Fibroblast of gingiva (primary cell): Measurements from ENCODE around the gene PGAM5.
A peak's percentile ranks its signal among the peaks of the same experiment; 100 is the strongest.
"Not testable (repeated sequence)": the region's sequence is repeated elsewhere in the genome, so short reads cannot be mapped to it uniquely, and the experiment has no call there.

ENCODE experiments used
- DNase-seq: peaks from one replicate; pipeline ENCODE4 v3.0.0-alpha.2; 2011; ENCODE audit warnings: low read depth

The PGAM5 gene

DNA sequence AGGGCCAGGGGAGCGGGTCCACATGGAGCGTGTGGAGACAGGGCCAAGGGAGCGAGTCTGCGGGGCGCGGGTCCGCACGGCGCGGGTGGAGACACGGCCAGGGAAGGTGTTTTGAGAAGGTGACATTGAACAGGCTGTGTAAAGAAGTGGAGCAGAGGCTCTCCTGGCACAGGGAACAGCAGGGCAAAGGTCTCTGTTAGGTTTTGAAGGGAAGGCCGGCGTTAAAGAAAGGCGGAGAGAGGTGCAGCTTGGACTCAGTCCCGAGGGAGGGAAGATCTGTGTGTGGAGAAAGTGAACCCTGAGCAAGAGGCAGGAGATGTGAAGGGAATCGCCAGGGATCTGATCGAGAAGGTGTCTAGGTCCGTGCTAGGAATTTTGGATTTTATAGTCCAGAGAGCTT, 21.4 kb upstream of the PGAM5 start:
- DNase-seq, result no peak

DNA sequence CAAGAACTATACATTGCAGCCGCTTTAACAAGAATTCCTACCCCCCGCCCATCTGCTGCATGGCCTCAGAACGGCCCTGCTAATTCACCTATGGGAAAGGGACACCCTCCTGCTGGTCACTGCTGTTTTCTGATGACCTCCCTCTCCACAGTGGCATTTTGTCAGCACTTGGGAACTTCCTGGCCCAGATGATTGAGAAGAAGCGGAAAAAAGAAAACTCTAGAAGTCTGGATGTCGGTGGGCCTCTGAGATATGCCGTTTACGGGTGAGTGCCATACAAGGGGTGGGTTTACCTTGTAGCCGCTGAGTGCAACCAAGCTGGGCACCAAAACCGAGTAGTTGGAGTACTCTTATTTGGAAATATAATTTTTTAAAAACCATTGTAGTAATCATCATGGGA, 20.5 kb upstream of the PGAM5 start:
- DNase-seq, result no peak

DNA sequence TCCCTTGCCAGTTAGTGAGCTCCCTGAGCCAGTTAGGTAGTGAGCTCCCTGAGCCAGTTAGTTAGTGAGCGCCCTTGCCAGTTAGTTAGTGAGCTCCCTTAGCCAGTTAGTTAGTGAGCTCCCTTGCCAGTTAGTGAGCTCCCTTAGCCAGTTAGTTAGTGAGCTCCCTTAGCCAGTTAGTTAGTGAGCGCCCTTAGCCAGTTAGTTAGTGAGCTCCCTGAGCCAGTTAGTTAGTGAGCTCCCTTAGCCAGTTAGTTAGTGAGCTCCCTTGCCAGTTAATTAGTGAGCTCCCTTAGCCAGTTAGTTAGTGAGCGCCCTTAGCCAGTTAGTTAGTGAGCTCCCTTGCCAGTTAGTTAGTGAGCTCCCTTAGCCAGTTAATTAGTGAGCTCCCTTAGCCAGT, 18.6 kb upstream of the PGAM5 start:
- not testable (repeated sequence) for DNase-seq

DNA sequence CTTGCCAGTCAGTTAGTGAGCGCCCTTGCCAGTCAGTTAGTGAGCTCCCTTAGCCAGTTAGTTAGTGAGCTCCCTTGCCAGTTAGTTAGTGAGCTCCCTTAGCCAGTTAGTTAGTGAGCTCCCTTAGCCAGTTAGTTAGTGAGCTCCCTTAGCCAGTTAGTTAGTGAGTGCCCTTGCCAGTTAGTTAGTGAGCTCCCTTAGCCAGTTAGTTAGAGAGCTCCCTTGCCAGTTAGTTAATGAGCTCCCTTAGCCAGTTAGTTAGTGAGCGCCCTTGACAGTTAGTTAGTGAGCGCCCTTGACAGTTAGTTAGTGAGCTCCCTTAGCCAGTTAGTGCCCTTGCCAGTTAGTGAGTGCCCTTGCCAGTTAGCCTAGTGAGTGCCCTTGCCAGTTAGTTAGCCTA, 15.8 kb upstream of the PGAM5 start:
- not testable (repeated sequence) for DNase-seq

DNA sequence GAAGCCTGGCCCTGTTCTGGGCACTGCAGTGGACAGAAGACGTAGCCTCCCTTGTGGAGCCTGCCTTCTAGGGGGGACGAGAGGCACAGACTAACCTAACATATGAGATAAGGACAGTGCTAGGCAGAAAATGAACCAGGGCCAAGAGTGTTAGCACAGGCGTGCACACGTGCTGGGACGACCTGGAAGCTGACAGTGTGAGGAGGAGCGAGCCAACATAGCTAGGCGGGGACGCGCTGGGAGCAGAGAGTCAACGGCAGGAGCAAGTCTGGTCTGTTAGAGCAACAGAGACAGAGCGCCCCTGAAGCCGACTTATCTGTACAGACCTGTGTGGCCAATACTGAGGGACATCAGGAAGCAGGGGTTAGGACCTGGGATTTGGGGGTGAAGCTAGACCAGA, 15.2 kb upstream of the PGAM5 start:
- no peak for DNase-seq

DNA sequence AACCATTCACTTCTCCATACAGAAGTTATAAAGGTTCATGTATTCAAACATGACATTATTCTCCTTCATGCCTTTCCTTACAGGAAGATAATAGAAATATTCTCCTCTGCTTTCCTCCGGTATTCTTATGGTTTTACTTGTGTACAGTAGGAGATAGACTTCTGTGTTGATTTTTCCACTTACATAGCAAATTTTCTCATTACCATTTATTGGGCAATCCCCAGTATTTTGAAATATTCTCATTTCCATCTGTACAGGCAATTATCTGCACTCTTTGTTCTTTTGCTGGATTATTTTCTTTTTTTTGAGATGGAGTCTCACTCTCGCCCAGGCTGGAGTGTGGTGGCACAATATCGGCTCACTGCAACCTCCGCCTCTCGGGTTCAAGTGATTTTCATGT, 12.3 kb upstream of the PGAM5 start:
- peak; percentile 61 for DNase-seq

DNA sequence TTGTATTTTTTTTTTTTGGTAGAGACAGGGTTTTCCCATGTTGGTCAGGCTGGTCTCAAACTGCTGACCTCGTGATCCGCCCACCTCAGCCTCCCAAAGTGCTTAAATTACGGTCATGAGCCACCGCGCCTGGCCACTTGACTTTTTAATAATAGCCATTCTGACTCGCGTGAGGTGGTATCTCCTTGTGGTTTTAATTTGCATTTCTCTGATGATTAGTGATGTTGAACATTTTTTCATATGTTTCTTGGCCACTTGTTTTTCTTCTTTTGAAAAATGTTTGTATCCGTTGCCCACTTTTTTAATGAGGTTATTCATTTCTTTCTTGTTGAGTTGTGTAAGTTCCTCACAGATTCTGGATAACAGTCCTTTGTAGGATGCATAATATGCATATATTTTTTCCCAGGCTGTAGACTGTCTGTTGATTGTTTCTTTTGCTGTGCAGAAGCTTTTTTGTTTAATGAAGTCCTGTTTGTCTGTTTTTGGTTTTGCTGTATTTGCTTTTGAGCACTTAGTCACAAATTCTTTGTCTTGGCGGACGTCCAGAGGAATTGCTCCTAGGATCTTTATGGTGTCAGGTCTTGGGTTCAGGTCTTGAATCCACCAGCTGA, 10.3 kb upstream of the PGAM5 start:
- DNase-seq, result peak; percentile 62

DNA sequence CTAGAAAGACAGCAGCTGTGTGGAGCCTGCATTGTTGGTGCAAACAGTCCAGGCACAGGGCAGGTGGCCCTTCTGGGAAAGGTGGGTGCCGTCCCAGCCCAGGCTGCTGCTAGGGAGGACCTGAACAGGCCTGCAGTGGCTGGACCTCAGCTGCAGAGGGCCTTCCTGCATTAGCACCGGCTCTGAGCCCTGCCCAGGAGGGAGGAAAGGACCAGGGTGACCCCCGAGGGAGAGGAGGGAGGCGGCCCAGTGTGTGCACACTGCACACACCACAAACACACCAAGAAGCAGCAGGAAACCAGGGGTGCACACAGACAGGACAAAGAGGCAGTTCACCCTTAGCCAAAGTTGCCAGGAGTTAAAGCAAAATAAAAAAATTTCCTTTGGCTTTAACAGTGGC, 8.0 kb upstream of the PGAM5 start:
- DNase-seq, result no peak

DNA sequence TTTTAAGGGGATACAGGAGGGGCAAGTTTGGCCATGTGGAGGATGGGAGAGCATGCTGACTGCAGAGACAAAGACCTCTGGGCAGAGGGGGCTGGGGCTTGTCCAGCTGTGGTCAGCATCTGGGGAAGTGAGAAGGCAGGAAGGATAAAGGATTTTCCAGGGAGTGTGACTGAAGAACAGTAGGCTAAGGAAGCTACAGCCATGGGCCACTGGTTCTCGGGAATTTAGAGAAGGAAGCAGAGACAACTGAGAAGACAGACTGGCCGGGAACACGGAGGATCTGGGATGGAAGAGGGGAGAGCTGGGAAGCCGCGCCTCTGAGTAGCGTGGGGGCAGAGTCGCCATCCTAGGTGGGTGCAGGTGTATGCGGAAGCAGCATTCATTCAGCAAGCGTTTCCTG, 7.0 kb upstream of the PGAM5 start:
- no peak for DNase-seq

DNA sequence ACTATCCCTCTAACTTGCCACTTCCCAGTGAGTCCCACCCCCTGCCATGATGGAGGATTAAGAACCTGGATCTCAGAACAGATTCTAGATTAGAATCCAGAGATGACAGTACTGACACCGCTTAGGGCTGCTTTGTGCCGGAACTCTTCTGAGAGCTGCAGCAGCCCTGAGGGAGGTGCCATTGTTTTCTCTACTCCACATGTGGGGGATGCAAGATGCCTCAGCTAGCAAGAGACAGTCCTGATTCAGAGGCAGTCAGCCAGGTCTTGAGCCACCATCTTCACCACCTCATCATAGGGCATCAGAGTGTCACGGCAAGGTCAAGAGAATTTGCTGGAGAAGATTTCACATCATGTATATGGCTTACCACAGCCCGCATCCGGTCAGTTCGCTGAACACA, 3.4 kb upstream of the PGAM5 start:
- no peak for DNase-seq

DNA sequence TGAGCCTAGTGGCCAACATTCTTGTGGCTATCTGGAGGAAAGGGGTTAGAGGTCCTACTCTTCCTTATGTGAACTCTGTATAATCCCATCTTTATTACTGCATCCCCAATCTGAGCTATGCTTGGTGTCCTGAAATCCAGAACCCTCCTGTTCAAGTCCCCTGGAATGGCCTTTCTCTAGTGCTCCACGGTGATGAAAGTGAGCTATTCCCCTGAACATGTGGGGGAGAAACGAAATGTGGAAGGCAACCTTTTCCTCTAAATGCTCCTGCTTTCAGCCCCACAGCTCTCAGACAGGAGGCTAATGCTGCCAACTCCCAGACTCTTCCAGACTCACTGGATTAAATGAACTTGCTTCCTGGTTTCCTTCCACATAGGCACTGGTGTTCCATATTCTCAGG, 2.5 kb upstream of the PGAM5 start:
- DNase-seq, result no peak

DNA sequence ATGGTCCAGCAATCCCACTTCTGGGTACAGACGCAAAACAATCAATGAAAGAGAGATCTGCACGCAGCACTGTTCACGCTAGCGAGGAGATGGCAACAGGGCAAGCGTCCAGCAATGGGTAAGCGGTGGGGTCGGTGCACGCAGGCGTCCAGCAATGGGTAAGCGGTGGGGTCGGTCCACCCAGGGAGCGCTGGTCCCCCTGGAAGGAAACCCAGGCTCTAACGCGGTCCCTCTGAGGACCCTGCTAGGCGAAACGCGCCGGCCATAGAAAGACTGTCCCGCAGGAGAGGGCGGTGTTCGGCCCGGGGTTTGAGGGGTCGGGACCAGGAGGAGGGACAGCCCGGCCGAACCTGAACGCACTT, 618 bp upstream of the PGAM5 start:
- no peak for DNase-seq

DNA sequence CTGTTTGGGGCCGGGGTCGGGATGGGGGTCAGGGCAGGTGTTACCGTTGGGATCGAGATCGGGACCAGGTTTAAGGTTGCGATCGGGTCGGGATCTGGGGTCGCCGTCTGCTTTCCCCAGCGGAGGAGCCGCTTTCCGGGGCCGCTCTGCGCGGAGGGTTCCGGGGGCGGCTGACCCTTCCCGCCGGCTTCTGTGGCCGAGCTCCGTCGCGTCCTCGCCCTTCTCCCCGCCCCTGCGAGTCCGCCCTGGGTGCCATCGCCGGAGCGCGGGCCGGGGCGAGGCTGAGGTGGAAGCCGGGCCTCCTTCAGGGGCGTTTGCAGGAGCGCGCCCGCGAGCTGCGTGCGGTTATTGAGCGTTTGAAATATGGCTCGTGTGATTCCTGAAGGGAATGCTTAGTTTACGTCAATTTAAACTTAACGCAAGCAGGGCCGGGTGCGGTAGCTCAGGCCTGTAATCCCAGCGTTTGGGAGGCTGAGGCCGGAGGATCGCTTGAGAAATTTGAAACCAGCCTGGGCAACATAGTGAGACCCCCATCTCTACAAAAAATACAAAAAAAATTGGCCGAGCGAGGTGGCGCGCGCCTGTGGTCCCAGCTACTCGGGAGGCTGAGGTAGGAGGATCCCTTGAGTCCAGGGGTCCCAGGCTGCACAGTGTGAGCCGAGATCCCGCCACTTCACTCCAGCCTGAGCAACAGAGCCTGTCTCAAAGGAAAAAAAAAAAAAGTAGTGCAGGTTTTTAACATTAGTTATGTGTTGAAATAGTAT, 620 bp downstream of the PGAM5 start:
- DNase-seq, result no peak

DNA sequence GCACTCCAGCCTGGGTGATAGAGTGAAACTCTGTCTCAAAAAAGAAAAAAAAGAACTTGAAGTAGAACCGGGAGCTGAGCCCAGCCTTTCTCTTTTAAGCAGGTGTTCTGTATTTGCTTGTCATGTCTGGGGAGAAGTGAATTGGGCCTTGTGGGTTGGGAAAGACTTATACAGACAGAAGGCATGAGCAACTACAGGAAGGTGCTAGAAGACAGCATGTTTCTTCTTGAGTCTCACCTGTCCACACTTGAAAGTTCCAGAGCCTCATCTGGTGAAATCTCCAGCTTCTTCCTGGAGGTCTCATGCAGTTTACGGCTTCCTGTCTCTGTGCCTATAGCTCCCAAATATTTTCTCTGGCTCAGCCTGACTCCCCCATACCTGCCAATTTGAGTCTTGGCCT, 2.5 kb downstream of the PGAM5 start:
- no peak for DNase-seq

DNA sequence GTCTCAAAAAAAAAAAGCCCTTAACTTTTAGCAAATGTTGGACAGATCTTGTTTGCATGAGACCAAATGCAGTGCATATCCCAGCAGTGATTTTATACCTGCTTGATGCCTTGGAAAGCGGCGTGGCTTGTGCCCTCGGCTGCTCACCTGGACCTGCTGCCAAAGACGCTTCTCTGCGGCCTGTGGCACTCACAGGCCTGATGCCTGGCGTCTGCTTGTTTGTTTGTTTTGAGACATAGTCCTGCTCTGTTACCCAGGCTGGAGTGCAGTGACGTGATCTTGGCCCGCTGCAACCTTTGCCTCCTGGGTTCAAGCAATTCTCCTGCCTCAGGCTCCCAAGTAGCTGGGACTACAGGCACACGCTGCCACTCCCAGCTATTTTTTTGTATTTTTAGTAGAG, 5.2 kb downstream of the PGAM5 start:
- DNase-seq, result no peak

DNA sequence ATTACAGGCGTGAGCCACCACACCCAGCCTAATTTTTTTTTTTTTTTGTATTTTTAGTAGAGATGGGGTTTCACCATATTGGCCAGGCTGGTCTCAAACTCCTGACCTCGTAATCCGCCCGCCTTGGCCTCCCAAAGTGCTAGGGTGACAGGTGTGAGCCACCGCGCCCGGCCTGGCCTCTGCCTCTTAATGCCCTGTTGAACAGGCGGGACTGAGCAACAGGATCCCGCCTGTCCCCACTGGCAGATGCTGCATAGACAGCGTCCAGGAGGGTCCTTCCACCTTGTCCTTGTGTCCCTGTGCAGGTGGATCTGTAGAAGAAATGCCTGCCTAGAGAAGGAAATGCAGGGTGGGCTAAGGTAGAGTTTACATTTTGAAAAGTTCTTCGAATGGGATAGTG, 5.7 kb downstream of the PGAM5 start:
- no peak for DNase-seq

DNA sequence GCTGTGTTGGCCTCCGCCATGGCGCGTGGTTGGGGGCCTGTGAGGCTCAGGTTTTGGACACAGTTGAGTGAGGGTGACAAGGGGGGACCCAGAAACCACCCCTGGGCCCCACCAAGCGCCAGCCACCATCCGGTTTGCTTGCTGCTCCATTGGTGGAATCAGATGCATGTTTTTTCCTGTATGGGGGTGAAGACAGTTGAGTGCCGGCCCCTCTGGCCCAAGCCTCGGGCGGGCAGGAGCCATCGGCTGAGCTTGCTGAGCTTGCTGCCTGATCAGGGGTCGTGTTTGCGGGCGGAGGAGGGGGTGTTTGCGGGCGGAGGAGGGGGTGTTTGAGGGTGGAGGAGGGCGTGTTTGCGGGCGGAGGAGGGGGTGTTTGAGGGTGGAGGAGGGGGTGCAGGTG, 6.4 kb downstream of the PGAM5 start:
- DNase-seq, result no peak

DNA sequence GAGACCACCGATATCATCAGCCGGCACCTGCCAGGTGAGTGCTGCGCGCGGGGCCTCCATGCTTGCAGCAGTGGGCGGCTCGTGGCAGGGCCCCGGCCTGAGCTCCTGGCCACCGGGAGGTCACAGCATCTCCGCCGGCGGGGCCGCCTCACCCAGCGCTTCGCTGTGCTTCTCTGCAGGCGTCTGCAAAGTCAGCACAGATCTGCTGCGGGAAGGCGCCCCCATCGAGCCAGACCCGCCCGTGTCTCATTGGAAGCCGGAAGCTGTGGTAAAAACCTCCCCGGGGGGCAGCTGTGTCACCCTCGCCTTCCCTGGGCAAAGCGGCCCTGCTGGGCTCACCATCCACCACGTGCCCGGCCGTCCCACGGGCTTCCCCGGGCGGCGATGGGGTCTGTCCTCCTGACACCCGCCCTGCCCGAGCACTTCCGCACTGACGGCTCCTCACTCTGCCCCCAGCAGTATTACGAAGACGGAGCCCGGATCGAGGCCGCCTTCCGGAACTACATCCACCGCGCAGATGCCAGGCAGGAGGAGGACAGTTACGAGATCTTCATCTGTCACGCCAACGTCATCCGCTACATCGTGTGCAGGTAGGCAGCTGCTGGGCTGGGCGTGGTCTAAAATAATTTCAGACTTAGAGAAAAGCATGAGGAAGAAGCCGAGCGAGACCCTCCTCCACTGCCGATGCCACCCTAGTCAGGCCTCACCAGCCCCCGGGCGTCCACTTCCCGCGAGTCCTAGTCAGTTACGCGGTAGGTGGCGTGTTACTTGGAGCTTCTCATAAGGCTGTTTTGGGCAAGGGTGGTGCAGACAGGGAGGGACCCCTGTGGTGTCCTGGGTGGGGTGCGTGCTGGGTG, 7.1 kb downstream of the PGAM5 start:
- DNase-seq, result no peak

DNA sequence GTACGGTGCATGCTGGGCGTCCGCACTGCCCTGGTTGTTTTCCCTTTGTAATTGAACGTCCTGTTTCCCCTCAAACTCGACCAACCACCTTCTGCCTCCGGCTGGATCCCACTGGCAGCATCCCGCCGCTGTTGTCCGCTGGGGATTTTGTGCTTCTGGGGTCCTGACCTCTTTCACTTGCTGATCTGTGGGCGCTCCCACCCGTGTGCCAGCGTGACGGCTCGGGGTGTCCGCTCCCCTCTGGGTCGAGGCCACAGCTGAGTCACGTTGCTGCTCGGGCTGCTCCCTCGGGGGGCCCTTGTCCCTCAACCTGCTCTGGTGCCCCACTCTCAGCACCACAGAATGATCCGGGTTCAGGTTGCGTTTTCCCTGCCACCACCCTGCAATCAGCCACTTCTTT, 8.0 kb downstream of the PGAM5 start:
- DNase-seq, result no peak

DNA sequence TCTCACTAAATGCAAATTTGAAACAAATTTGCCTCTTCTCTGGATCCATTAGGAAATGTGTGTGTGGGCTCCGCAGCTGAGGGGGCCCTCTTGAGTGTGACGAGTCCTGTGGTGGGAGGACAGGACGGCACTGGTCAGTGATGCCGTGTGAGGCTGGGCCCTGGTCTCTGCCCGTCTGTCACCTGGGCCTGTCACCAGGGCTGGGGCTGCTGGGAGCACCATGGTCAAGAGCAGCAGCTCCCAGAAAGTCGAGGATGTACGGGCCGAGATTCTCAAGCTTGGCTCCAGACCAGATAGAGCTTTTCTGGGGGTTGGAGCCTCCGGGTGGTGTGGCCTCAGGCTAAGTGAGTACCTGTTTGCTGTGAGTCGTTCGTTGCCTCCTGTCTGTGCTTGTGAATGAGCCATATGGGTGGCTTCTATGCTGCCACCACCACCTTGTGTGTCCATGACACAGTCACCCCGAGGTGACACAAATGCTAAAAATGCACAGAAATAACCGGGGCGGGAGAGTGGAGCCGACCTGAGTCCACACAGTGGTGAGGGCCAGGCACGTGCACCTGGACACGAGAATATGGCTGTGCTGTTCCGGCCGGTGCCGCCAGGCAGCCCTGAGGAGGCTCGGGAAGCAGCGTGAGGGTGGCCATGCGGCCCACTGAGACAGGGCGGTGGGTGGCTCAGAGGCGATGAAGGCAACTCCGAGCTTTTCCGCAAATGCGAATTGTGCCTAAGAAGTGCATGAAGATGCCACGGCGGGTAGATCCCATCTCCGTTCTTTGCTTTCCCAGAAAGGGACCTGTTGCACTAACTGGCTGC, 8.7 kb downstream of the PGAM5 start:
- DNase-seq, result no peak

DNA sequence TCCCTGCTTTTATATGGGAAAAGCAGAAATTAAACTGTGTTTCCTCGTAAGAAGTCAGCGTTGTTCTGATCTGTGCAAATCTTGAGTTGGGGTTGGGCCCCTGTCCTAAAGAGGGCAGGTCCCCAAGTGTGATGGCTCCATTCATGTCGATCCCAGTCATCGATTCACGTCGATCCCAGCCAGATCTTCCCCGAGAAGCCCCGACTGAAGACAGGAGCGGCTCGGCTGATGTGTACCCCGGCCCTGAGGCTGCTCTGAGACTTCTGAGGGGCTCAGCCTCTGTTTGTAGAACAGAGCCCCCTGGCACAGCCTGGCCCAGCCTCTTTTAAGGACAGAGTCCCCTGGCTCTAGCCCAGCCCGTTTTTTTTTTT, 9.3 kb downstream of the PGAM5 start:
- DNase-seq, result no peak

DNA sequence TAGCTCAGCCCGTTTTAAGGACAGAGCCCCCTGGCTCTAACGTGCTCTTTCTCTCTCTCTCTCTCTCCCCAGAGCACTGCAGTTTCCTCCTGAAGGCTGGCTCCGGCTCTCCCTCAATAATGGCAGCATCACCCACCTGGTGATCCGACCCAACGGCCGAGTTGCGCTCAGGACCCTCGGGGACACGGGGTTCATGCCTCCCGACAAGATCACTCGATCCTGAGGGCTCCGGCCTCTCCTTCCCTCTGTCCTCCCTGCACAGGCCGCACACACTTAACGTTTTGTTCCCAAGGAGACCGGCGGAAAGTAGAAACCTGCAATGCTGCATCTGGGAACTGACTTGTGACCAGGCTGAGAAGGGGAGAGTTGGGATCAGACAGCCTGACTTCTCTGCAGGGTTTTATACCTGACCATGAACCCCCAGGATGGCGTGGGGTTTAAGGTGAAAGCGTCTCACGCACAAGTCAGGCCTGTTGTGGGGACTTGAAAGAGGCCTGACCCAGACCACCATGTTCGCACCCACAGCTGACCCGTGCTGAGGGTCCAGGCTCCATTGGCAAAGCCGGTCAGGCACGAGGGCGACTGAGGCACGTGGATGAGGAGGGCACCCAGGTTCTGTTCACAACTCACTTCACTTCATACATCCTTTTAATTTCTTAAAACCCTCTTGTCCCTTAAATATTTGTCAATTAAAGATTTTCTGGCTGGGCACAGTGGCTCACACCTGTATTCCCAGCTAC, 10.1 kb downstream of the PGAM5 start:
- DNase-seq, result no peak
